Stimulated activated CD8-positive, alpha-beta memory T cell treated with anti-CD3 and anti-CD28 coated beads, Interleukin-15, amount 100 ng/mL, for 24 hours (primary cell): ENCODE results near the gene CACNA1I.

Source experiments
- DNase-seq: peaks from one replicate; pipeline ENCODE4 v3.0.0-alpha.2; 2020; ENCODE audit warnings: low read depth

Gene CACNA1I

DNA sequence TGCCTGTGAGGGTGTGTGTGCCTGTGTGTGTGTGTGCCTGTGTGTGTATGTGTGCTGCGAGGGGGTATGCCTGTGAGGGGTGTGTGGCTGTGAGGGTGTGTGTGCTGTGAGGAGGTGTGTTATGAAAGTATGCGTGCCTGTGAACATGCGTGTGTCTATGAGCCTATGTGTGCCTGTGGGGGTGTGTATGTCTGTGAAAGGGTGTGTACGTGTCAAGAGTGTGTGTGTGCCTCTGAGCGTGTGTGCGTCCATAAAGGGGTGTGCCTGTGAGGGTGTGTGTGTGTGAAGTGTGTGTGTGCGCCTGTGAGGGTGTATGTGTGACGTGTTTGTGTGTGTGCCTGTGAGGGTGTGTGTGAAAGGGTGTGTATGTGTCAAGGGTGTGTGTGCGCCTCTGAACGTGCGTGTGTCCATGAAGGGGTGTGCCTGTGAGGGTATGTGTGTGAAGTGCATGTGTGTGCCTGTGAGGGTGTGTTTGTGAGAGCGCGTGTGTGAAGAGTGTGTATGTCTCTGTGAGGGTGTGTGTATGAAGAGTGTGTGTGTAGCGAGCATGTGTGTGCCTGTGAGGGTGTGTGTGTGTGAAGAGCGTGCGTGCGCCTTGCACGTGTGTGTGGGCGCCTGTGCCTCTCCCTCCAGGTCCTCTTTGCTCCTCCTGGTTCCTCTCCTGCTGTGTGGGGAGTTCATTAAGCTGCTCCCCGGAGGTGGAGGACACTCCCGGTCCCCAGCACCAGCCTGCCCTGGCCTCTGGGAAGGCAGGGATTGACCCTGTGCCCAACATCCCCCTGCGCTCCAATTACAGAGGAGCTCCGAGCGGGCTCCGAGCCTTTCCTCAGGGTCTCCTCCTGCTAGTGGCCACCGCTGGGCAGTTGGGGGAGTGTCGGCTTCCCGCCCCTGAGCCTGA, 53.3 kb downstream of the CACNA1I start:
- DNase-seq, result no peak

DNA sequence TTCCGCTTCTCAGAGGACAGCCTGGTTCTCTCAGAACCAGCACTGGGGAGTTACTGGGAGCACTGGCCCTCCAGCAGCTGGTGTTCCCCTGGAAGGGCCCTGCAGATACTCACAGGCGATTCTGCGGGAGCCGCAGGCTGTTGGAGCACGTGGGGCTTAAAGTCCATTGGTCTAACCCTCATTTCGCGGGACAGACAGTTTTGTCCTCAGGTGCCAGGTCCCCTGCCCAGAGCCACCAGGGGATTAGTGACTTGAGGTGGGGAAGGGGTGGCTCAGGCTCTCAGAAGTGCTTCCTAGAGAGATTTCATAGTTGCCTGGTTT, 53.9 kb downstream of the CACNA1I start:
- no peak for DNase-seq

DNA sequence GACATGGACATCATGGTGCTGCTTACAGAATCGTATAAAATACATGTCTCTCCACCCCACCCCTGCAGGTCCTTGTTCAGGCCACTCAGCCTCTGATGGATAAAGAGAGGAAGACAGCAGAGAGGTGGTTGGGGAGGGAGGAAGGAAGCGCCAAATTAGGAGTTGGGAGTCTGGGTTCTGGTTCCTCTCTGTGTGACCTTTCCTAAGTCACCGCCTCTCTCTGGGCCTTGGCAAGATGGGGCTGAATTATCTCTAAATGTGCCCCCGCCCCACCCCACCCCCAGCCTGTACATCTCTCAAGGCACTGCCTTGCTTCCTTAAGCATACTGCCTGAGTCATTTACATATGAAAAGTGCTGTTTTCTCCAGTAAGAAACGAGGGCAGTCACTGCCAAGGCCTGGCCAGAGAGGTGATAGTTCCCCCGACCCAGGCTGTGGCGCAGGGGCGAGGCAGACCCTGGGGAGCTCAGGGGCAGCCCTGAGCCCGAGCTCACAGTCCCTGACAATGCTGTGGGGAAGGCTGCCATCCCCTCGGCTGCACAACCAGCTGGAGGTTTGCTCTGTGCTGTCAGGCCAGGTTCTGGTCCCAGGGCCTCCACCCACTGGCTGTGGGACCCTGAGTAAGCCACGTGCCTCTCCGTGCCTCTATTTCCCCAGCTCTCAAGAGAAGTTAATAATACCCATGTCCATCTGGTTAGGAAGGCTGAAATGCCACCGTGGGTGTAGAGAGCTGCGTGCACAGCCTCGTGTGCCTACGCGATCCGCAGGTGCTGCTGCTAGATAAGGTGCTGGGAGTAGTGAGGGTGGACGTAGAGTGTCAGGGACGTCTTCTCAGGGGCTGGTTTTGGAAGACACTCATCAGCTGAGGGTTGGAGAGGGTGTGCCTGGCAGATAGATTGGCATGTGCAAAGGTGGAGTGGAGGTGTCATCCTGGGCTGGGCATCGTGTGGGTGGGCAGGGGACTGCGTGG, 55.3 kb downstream of the CACNA1I start:
- DNase-seq, result no peak

DNA sequence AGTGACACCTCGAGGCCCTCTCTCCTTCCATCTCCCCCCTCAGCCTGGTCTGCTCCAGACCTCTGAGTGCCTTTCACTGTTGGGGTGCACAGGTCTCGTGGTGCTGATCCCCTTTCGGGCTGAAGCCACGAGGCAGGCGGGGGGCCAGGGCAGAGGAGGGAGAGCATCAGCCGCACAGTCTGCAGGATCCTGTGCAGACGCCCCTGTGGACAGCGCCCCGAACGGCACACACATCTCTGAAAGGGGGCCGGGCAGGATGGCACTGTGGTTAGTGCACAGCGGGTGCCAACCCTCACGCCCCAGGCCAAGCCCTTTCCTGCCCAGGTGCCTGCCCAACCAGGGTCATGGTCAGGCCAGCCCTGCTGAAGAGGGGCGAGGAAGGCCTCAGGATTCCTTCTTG, 56.7 kb downstream of the CACNA1I start:
- no peak for DNase-seq

DNA sequence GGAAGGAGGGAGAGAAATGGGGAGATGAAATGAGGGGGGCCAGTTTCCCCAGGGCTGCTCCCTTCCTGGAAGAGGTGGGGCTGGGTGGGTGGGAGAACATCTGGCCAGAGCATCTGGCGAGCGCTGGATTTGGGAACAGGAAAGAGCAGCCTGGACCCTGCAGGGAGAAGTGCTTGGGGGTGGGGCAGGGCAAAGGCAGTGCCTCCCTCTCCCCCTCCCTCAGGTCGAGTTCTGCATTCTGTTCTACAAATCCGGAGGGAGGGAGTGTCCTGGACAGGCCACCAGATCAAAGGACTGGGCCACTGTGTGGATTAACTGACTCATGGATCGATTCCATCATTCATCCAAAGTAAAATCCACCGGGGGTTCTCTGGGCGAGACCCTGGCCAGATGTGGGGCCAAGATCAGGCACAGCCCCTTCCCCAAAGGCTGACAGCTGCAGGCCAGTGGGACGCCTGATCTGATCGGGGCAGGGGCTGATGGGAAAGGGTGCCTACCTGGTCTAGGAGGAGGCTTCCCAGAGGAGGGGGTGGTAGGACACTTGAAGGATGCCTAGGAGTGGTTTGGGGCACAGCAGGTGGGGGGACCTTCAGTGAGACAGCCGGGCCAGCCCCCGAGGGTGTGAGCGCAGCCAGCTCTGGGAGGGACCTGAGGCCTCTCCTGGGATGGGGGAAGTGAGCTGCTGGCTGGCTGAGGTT, 57.5 kb downstream of the CACNA1I start:
- no peak for DNase-seq

DNA sequence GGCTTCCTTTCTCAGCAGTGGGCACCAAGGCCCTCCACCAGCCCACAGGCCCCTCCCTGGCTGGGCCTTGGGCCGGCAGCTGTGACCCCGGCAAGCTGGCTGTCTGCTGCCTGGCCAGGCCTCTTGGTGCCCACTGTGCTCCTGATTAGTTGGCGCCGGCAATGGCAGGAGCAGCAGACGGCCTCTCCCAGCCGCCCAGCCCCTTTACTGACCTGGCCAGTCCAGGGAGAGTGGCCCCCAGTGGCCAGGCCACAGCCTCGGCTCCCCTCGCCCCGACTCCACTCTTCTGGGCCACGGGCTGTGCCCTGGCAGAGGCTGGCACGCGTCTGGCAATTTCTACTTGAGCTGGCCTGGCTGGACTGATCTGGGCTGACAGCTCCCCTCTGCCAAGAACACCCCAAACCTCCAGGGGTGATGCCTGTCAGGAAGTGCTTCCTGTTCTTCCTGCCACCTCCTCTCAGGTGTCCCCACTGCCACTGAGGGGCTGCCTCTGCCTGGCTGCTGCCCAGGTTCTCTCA, 58.1 kb downstream of the CACNA1I start:
- DNase-seq, result no peak

DNA sequence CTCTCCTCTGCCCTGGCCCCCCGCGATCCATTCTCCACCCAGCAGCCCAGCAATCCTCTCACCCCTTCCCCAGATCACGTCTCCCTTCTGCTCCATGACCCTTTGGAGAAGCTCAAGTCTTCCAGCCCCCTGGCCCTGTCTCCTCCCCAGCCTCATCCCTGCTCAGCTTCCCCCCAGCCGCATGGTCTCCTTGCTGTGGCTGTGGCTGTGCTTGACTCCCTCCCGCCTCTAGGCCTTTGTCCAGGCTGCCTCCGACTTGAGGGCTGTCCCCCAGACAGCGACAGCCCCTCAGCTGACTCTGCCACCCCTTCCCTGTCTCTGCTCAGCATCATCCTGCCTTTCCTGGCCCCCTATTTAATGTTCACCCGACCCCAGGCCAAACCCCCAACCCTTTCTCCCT, 59.3 kb downstream of the CACNA1I start:
- DNase-seq, result no peak

DNA sequence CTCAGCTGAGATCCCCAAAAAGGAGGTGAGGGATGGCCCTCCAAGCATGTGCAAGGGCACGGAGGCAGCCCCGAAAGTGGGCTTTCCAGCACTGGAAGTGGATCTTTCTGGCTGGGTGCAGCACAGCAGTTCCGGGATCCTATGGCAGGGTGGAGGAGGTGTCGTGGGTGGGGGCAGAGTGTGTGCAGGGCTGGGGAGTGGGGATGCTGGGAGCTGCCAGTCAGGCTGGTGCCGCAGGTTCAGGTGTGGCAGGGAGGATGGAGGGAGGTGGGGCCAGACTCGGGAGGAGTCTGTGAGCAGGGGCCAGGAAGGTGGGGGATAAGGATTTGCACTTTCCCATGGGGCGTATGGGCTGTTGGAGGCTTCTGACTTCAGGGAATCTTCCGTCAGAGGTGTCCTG, 60.2 kb downstream of the CACNA1I start:
- DNase-seq, result no peak

DNA sequence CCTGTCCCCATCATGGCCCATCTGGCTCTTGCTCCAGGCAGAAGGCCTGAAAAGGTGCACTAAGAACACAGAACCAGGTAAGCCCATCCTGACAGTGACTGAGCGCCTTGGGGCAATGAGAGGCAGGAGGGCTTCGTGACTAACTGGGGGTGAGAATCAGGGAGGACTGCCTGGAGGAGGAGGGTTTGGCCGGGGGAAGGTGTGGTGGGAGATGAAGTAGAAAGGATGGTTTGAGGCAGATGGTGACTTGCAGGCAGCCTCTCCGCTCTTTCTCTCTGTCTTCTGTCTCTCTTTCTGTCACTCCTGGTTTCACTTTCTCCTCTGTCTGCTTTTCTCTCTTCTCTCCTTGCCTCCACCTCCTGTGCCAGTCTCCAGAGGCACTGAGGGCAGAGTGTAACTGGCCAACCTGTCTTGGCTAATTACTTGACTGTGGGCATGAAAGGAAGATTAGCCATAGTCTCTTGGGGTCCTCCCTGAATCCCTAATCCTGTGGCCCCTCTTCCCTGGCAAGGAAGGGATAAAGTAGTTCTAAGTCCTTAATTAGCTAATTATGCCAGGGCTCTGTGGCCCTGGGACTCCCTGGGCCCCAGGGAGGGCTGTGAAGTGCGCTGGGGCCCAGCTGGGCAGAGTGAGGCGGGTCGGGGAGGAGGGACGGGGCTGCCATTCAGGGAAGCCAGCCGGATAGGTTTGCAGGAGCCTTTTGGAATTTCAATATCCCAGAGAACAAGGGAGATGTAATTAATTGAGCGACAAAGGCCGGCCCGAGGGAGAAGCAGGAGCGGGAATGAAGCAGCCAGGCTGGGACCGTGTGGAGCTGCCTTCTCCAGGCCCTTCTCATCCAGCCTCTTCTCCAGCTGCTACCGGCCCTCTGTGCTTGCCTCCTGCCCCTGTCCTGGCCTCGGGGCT, 61.1 kb downstream of the CACNA1I start:
- no peak for DNase-seq

DNA sequence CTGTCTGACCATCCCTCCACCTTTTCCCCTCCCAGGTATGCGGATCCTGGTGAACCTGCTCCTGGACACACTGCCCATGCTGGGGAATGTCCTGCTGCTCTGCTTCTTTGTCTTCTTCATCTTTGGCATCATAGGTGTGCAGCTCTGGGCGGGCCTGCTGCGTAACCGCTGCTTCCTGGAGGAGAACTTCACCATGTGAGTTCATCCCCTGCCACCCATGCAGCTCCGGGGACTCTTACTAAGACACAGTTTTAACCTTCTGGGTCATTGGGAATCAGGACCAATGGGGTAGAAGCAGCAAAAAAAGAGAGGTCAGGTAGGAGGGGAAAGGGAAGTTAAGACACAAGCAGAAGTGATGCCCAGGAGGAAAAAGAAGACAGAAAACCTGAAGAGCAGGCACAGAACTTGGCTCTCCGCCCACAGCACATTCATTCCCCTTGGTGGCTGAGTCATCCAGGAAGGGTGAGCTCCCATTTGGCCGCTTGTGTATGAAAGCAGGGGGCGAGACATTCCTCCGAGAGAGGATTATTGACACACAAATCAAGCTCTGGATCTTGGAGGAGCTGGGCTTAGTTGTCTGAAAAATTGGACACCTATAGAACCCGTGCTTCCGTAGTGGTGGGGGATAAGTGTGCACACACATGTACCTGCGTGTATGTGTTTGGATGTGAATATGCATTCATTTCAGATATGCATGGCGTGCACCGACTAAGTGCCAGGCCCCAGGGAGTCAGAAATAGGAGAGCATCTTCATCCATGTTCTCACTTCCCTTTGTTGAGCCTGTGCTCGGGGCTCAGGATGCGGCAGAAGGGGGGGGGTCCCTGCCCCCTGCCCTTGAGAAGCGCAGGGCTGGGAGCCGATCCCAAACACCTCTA, 64.2 kb downstream of the CACNA1I start:
- no peak for DNase-seq

DNA sequence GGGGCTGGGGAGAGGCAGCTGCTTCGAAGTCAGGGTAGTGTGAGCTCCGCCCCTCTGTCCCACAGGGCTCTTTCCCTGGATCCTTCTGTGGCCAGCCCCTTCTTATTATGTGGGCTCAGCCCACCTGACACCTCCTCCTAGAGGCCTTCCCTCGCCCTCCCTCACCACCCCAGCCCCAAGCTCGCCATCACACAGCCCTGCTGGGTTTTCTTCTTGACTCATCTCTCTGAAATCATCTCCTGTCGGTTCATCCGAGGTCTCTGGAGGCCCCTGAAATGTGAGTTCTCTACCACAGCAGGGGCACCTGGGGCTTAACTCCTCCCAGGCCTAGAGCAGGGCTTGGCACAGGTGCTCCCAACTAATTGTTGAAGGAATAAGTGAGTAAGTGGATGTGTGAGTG, 65.2 kb downstream of the CACNA1I start:
- no peak for DNase-seq

DNA sequence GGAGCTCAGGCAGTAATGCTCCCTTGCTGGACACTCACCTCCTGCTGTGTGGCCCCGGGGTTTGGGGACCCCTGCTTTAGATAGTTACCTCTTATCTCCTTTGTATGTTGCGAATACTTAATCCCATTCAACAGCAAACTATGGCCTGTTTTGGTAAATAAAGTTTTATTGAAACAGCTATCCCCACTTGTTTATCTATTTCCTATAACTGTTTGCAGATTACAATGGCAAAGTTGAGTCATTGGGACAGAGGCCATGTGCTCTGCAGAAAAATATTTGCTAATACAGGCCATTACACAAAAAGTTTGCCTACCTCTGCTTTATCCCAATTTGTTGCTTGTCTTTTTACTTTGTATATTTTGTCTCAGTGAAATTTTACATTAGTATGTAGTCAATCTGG, 68.4 kb downstream of the CACNA1I start:
- no peak for DNase-seq

DNA sequence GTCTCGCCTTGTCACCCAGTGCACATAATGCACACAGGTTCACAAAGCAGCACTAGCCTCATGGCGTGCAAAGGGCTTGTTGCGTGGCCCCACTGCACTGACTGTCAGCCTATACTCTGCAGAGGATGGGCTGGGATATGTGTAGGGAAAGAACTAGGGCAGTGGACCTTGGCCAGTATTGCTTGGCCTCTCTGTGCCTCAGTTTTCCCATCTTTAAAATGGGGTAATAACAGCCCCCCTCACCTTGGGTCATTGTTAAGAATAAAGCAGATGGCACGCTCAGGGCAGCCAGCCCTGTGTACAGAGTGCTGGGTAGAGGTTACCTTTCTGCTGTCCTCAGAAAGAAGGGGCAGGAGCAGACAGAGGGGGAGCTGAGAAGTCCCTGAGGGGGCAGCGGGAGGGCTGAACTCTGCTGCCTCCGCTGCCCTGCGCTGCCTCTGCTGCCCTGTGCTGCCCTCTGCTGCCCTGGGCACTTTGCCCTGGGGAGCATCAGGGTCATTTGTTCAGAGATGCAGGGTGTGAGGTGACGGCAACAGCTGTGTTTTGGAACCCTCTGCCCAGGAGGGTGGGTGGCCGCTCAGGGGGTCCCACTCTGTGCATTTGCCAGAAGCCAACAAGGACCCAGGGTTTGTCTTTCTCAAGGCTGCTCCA, 71.2 kb downstream of the CACNA1I start:
- DNase-seq, result no peak

DNA sequence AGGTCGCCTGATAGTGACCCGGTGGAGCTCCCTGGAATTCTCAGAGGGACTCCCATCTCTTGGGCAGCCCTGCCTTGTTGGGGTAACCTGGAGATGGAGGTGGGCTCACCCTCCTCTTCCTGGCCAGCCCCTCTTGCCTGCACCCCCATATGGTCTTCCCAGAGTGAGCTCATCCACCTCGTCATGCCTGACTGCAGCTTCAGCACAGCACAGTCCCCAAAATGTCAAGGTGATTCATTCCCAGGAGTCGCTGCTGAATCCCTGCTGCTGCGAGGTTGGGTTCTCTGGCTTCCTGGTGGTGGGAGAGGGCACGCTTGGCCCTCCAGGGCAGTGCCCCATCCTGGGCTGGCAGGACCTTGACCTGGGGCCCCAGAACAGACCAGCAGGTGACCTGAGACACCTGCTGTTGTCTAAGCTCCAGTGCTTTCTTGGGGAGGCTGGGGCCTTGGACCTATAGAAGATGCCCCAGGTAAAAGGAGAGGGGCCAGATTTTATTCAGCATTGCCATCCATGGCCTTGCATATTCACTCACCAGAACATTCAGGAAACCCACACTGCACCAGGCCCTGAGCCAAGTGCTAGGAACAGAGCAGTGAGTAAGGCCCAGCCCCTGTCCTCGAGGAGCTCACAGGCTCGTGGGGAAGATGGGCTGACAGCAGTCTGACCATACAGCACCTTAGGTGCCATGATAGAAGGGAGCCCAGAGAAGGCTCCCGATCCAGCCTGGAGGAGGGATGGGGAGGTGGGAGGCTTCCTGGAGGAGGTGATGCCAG, 72.9 kb downstream of the CACNA1I start:
- no peak for DNase-seq

DNA sequence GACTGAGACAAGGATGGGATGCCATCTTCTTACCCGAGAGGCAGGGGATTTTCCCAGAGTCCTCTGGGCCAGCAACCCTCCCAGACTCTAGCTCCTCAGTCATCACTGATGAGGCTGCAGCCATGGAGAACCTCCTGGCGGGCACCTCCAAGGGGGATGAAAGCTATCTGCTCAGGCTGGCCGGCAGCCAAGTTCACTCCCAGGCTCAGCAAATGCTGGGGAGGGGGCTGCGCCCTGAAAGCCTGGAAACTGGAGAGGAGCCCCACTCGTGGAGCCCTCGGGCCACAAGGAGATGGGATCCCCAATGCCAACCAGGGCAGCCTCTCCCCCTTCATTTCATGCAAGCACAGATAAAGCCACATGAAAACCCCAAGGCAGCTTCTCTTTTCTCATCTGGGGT, 75.0 kb downstream of the CACNA1I start:
- DNase-seq, result no peak

DNA sequence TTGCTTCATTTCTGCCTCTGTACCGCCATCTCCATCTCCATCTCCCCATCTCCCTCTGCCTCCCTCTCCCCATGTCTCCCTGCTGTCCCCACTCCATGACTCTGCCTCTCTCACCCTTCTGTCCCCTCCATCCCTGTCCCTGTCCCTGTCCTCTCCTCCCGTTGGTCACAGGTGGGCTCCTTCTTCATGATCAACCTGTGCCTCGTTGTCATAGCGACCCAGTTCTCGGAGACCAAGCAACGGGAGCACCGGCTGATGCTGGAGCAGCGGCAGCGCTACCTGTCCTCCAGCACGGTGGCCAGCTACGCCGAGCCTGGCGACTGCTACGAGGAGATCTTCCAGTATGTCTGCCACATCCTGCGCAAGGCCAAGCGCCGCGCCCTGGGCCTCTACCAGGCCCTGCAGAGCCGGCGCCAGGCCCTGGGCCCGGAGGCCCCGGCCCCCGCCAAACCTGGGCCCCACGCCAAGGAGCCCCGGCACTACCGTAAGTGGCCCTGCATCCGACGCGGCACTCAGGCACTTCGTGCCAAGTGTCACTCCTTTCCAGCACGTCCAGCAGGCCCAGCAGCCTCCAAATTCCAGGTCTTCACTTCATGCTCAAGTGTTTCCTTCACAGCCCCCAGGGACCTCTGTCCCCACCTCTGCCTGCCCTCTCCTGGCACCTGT, 76.0 kb downstream of the CACNA1I start:
- DNase-seq, result no peak

DNA sequence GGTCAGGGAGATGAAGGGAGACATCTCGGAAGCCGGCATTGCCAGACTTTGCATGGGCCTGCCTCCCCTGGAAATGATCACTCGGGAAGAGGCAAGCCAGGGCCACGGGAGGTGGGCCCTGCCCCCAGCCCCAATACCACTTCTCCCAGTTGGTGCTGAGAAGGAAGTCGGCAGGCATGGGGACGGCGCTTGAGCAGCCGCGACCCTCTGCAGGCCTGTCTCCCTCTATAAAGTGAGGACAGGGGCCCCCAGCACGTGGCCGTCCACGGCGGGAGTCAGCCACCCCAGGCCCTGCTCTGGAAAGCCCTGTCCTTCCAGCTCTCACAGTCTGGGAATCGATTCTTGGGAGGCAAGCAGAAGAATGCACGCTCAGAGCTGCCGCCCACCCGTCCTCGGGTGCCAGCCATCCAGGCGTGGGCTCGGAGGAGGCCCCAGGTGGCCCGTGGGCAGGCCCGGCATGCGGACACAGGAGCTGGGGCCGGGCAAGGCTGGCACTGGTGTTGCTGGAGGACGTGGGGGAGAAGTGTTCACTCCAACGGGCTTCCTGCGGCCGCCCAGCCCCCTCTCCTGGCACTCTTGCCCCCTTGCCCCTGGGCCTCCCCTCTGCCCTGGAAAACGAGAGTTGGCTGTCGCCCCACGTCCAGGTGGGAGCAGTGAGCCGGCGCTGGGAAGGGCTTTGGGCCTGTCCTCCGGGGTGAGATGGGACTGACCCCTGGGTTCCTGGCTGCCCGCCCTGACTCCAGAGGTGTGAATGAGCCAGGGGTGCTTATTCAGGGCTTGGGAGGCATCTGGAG, 77.5 kb downstream of the CACNA1I start:
- no peak for DNase-seq

DNA sequence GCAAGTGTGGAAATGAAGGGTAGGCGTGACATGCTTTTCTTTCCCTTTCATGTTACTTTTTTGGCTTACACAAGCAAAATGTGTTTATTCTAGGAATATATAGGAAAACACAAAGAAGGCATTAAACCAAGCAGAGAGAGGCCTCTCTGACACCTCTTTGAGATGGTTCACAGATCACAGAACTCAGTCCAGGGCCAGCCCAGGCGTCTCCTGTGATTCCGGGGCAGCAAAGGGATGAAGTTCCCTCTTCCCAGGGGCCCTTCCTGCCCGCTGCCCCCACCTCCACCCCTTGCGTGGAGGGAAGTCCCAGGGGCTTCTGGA, 78.0 kb downstream of the CACNA1I start:
- no peak for DNase-seq
